HepG2 (cell line): ENCODE measurements around the gene LRP5. TPM values are rescaled to one million over a fixed set of nuclear protein-coding genes. Genes with fewer than 3 reads are reported as not detected.
A peak's percentile ranks its signal among the peaks of the same experiment; 100 is the strongest.

Experiments used
- ATAC-seq: fragments of 200-7000 bp; cut with Tn5 transposase; 3 replicates; pipeline ENCODE4 v1.9.1; 2020; ENCODE audit warnings: mild to moderate bottlenecking, moderate library complexity
- BruUV-seq: library from RNA; stranded (reverse); fragments of 400-500 nt; replicated peaks from 2 replicates; lab custom pipeline; 2021; lab: Mats Ljungman, UMichigan
- CTCF ChIA-PET: fragments of 300-600 bp; formaldehyde crosslinking; extraction: SDS; loops from one replicate; lab custom pipeline; 2021; ENCODE audit warnings: low total read pairs, inconsistent platforms, low intra/inter-chr PET ratio; lab: Yijun Ruan, JAX
- POLR2A ChIA-PET: fragments of 350-600 bp; sonication (Branson Sonifier 250); formaldehyde crosslinking; loops from one replicate; lab custom pipeline; 2020; ENCODE audit warnings: antibody characterized with exemption, inconsistent platforms; lab: Yijun Ruan, JAX
- DNase-seq: peaks from one replicate; pipeline ENCODE4 v3.0.0-alpha.2; 2015; ENCODE audit warnings: low spot score
- FAIRE-seq: peaks from 3 replicates; lab custom pipeline; 2011; peaks lifted over from hg19 to GRCh38; lab: Jason Lieb, UNC
- H2AFZ ChIP-seq: one replicate; pipeline ENCODE4 v1.6.1; 2011; ENCODE audit warnings: low read length, inconsistent platforms
- H3K27ac ChIP-seq: fragments of 300-600 bp; 3 replicates; pipeline ENCODE4 v1.8.0; 2011; ENCODE audit warnings: mixed run types, mild to moderate bottlenecking, mixed read lengths, low read length, inconsistent platforms; ENCODE audit not compliant: insufficient read depth; ENCODE audit errors: extremely low read length
- H3K27me3 ChIP-seq, 2 experiments: fragments of 200-600 bp in 1 of 2; 2 replicates in 1 of 2; 3 replicates in 1 of 2; pipeline versions ENCODE4 v1.6.0 to v1.8.0; 2011; ENCODE audit warnings: low read length in 2 of 2, mild to moderate bottlenecking in 2 of 2, moderate library complexity in 2 of 2, inconsistent platforms in 1 of 2; ENCODE audit not compliant: insufficient read depth in 2 of 2, control insufficient read depth in 1 of 2
- H3K36me3 ChIP-seq, 2 experiments: fragments of 200-600 bp in 1 of 2; replicated peaks in 1 of 2; 2 replicates in 1 of 2; 3 replicates in 1 of 2; pipeline versions ENCODE4 v1.5.1 to v1.8.0; 2011; ENCODE audit warnings: low read length in 2 of 2, inconsistent platforms in 1 of 2; ENCODE audit not compliant: insufficient read depth in 2 of 2, control insufficient read depth in 1 of 2
- H3K4me1 ChIP-seq: 2 replicates; pipeline ENCODE4 v1.5.1; 2012; ENCODE audit warnings: low read length, inconsistent platforms; ENCODE audit not compliant: insufficient read depth
- H3K4me2 ChIP-seq: 2 replicates; pipeline ENCODE4 v1.6.0; 2011; ENCODE audit warnings: low read depth, low read length, inconsistent platforms
- H3K4me3 ChIP-seq, 3 experiments: fragments of 200-600 bp in 1 of 3; sonication (generic), shearing (Covaris generic) in 1 of 3; replicated peaks in 1 of 3; 2 replicates each; pipeline ENCODE4 v1.5.1; 2011 to 2016; ENCODE audit warnings: low read length in 3 of 3, inconsistent platforms in 2 of 3, low read depth in 2 of 3, mild to moderate bottlenecking in 2 of 3, control low read depth in 1 of 3, mixed read lengths in 1 of 3; ENCODE audit not compliant: insufficient read depth in 1 of 3
- H3K79me2 ChIP-seq: one replicate; pipeline ENCODE4 v1.6.1; 2011; ENCODE audit warnings: low read length, inconsistent platforms; ENCODE audit not compliant: insufficient read depth
- H3K9ac ChIP-seq: 2 replicates; pipeline ENCODE4 v1.6.0; 2011; ENCODE audit warnings: mild to moderate bottlenecking, low read depth, low read length, inconsistent platforms; ENCODE audit not compliant: insufficient read depth
- H3K9me3 ChIP-seq: 2 replicates; pipeline ENCODE4 v1.5.1; 2012; ENCODE audit warnings: mild to moderate bottlenecking, low read length
- H4K20me1 ChIP-seq: 2 replicates; pipeline ENCODE4 v1.6.0; 2011; ENCODE audit warnings: inconsistent platforms, mild to moderate bottlenecking, low read length, moderate library complexity; ENCODE audit not compliant: insufficient read depth
- DR1 ChIP-seq: sonication (generic); formaldehyde crosslinking; IDR thresholded peaks from 2 replicates; pipeline ENCODE4 v1.8.0; 2021; ENCODE audit warnings: mild to moderate bottlenecking, missing genetic modification reagents, inconsistent platforms
- JUND ChIP-seq: sonication (generic); formaldehyde crosslinking; IDR thresholded peaks from 2 replicates; pipeline ENCODE4 v1.8.0; 2022; ENCODE audit warnings: mild to moderate bottlenecking, missing genetic modification reagents
- NFRKB ChIP-seq: fragments of 450-650 bp; IDR thresholded peaks from 2 replicates; pipeline ENCODE4 v1.6.1; 2017
- POLR2A ChIP-seq, 2 experiments: IDR thresholded peaks; 2 replicates each; pipeline ENCODE4 v1.6.1; 2011; ENCODE audit warnings: low read depth in 2 of 2, low read length in 2 of 2, mild to moderate bottlenecking in 1 of 2, moderate library complexity in 1 of 2; ENCODE audit not compliant: insufficient read depth in 1 of 2
- ZFP62 ChIP-seq: sonication (generic); formaldehyde crosslinking; IDR thresholded peaks from 2 replicates; pipeline ENCODE4 v1.4.0; 2020; ENCODE audit warnings: missing genetic modification reagents
- ZNF687 ChIP-seq: sonication (generic); formaldehyde crosslinking; IDR thresholded peaks from 2 replicates; pipeline ENCODE4 v1.5.1; 2020; ENCODE audit warnings: mild to moderate bottlenecking, missing genetic modification reagents, moderate library complexity
- ZNF768 ChIP-seq: sonication (generic); formaldehyde crosslinking; IDR thresholded peaks from 2 replicates; pipeline ENCODE4 v1.4.0; 2020; ENCODE audit warnings: missing genetic modification reagents
- ZSCAN31 ChIP-seq: sonication (generic); formaldehyde crosslinking; IDR thresholded peaks from 2 replicates; pipeline ENCODE4 v1.5.0; 2020; ENCODE audit warnings: low read depth, mild to moderate bottlenecking, missing genetic modification reagents
- WGBS: methylation state at CpG from one replicate; pipeline ENCODE4 v1.1.6; 2017; ENCODE audit warnings: low lambda C conversion rate; 5-methylcytosine and 5-hydroxymethylcytosine counted together
- in situ Hi-C: cut with HindIII; loops from 2 replicates; pipeline ENCODE4 v1.10.0; 2017; ENCODE audit warnings: low pct_unique_long_range_greater_than_20kb; ENCODE audit not compliant: extremely low pct_ligation_motif_present
- intact Hi-C: fragments of 100-400 bp; cut with micrococcal nuclease; formaldehyde crosslinking; loops from one replicate; pipeline ENCODE4 v1.10.0; 2022; ENCODE audit not compliant: unreplicated experiment
- polyA plus RNA-seq, 8 experiments: library from polyadenylated mRNA; depleted of rRNA in 3 of 8; stranded (reverse) in 7 of 8; unstranded in 1 of 8; fragments of >200 nt; fragmentation: Illumina TruSeq in 4 of 8; extraction: Trizol in 4 of 8; gene quantifications; 2 replicates each; pipeline versions ENCODE4 v1.2.1 to v1.2.3, GENCODE V29; 2011 to 2016; ENCODE audit warnings: low read depth in 4 of 8, missing spikeins in 1 of 8, mixed read lengths in 1 of 8; ENCODE audit not compliant: insufficient read depth in 1 of 8
- total RNA-seq, 5 experiments: library from RNA; depleted of rRNA; stranded (reverse); fragments of >200 nt; fragmentation: Illumina TruSeq; extraction: Trizol; gene quantifications; 2 replicates each; pipeline ENCODE4 v1.2.3, GENCODE V29; 2016; ENCODE audit warnings: low read depth in 1 of 5
- TF ChIP-seq, protein P1 (sequence below): sonication (generic); formaldehyde crosslinking; IDR thresholded peaks from 2 replicates; pipeline ENCODE4 v1.4.0; 2020; ENCODE audit warnings: missing genetic modification reagents, borderline replicate concordance
- TF ChIP-seq, protein P2 (sequence below): IDR thresholded peaks from 2 replicates; pipeline ENCODE4 v1.6.1; 2016; ENCODE audit warnings: mild to moderate bottlenecking

Gene LRP5
- total and polyA plus RNA-seq, 2 of the 13 experiments (the other 11 are each of a cell fraction or from before 2014, with no cell fraction given) = 40.4 to 64.0 TPM

GRCh38 chr11:68303083-68303482, 9.3 kb upstream of the LRP5 start (continued):
- TF ChIP-seq, protein P1, sequence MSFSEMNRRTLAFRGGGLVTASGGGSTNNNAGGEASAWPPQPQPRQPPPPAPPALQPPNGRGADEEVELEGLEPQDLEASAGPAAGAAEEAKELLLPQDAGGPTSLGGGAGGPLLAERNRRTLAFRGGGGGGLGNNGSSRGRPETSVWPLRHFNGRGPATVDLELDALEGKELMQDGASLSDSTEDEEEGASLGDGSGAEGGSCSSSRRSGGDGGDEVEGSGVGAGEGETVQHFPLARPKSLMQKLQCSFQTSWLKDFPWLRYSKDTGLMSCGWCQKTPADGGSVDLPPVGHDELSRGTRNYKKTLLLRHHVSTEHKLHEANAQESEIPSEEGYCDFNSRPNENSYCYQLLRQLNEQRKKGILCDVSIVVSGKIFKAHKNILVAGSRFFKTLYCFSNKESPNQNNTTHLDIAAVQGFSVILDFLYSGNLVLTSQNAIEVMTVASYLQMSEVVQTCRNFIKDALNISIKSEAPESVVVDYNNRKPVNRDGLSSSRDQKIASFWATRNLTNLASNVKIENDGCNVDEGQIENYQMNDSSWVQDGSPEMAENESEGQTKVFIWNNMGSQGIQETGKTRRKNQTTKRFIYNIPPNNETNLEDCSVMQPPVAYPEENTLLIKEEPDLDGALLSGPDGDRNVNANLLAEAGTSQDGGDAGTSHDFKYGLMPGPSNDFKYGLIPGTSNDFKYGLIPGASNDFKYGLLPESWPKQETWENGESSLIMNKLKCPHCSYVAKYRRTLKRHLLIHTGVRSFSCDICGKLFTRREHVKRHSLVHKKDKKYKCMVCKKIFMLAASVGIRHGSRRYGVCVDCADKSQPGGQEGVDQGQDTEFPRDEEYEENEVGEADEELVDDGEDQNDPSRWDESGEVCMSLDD (CRISPR knock-in tag) = no peak
- TF ChIP-seq NFRKB (no peak), JUND (CRISPR knock-in tag) (no peak), ZSCAN31 (no peak)
- TF ChIP-seq, protein P2, sequence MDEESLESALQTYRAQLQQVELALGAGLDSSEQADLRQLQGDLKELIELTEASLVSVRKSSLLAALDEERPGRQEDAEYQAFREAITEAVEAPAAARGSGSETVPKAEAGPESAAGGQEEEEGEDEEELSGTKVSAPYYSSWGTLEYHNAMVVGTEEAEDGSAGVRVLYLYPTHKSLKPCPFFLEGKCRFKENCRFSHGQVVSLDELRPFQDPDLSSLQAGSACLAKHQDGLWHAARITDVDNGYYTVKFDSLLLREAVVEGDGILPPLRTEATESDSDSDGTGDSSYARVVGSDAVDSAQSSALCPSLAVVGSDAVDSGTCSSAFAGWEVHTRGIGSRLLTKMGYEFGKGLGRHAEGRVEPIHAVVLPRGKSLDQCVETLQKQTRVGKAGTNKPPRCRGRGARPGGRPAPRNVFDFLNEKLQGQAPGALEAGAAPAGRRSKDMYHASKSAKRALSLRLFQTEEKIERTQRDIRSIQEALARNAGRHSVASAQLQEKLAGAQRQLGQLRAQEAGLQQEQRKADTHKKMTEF = 0 out of 2 replicates have a peak, but pooled peaks have one; percentile 5
- TF ChIP-seq, all 625 proteins: peak for 5

DNA sequence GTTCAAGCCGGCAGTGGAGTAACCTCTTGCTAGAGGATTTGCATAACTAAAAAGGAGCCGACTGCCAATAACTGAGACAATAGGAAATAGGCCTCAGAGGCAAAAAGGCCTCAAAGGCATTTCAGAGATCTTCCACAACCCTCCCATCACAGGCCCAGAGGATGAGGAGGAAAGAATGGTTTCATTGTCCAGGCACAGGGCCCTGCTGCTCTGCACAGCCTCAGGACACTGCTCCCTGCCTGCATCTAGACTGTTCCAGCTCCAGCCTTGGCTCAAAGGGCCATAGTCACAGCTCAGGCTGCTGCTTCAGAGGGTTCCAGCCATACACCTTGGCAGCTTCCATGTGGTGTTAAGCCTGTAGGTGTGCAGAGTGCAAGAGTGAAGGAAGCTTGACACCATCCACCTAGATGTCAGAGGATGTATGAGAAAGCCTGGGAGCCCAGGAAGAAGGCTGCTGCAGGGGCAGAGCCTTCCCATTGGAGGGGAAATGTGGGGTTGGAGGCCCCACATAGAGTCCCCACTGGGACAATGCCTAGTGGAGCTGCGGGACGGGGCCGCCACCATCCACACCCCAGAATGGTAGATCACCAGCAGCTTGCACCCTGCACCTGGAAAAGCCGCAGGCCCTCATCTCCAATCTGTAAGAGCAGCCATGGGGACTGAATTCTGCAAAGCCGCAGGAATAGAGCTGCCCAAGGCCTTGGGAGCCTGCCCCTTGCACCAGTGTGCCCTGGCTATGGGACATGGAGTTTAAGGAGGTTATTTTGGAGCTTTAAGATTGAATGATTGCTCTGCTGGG, 8.2 kb upstream of the LRP5 start:
- Histone ChIP-seq H3K36me3 (peaks cover 2 to 17% of the 10 kb centered on the region in 2 experiments; a peak in 3 of 5 replicates), H3K4me2 (no peak overlapping the region), H3K4me3 (no peak overlapping the region), H4K20me1 (no peaks in the 10 kb centered on the region), H3K9me3 (no peaks in the 10 kb centered on the region), H3K79me2 (peaks cover 23% of the 10 kb centered on the region), H2AFZ (no peak overlapping the region), H3K9ac (no peak overlapping the region), H3K27ac (no peak overlapping the region), H3K4me1 (peaks cover 66% of the 10 kb centered on the region), H3K27me3 (no peaks in the 10 kb centered on the region; a peak in 1 of 5 replicates)
- ChIA-PET POLR2A (interaction anchor here (1.0 kb wide), 1 partner anchor 9 kb away, joined by 3 read pairs; no protein-coding TSS in a partner anchor), CTCF (no interaction called here)
- FAIRE-seq = no peak
- in situ Hi-C loops (no loop called here), intact Hi-C loops (no loop called here)
- no peak for ATAC-seq
- DNase-seq = no peak
- WGBS = 100% methylated on average over 2 of the region's 7 CpGs
- no TSS peak for BruUV-seq
- no peak for TF ChIP-seq ZFP62
- no peak for TF ChIP-seq DR1 (CRISPR knock-in tag)
- no peak for TF ChIP-seq POLR2A (IDR thresholded peaks at IDR 0.05; ENCODE audit: insufficient read depth in 1 of 2, low read depth in 2 of 2, low read length in 2 of 2)
- TF ChIP-seq ZNF687 (CRISPR knock-in tag) = peak; percentile 35
- no peak for TF ChIP-seq ZNF768 (CRISPR knock-in tag)
